NCI-H2196 treated with DMSO at 0.1 percent for 48 hours (cell line): Measurements from ENCODE around the gene RBMS1.
"Not testable (repeated sequence)": the region's sequence is repeated elsewhere in the genome, so short reads cannot be mapped to it uniquely, and the experiment has no call there.

ENCODE experiments used
- DNase-seq: peaks from one replicate; lab custom pipeline; 2025; ENCODE audit not compliant: unreplicated experiment; lab: John Stamatoyannopoulos, UW

Gene RBMS1

DNA sequence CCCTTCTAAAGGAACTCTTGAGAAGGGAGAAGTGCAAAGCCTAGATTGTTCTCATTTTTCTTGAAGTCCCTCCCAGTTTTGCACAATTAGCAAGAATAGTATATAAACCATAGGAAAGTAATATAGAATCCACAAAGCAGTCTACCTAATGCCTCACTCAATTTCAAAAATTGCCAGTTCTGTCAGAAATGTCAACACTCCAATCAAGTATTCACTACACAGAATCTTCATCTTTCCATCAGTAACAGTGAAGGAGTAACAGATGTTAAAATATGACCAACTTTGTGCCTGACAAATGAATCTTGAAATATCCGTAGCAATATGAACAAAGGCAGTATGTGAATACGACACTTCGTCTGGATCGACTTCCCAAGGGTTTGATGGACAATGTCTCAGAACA lies 56.3 kb downstream of the RBMS1 start:
- DNase-seq = no peak

DNA sequence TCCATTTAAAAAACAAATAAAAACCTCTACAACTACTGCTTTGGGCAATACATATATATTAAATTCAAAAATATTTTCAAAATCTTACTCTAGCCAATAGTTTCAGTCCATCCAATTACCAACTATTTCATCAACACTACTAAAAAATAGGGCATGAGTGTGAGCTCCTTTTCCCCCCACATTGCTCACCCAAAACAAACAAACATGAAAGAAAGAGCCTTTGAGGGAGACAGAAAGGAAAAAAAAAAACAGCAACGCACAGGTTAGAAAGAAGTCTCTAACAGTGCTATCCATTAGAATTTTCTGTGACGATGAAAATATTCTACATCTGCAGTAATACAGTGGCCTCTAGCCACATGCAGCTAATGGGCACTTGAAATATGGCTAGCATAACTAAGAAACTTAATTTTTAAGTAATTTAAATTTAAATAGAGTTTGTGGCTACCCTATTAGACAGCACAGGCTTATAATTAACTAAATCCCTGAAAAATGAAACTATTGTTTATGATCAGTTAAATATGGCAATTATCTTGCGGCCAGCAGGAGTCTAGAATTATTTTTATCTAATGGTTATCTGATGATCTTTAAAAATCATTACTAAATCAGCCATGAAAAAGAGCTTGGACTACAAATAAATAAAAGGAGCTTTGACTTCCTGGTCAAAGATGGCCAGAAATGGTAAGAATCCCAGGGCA lies 59.2 kb downstream of the RBMS1 start:
- DNase-seq = no peak

DNA sequence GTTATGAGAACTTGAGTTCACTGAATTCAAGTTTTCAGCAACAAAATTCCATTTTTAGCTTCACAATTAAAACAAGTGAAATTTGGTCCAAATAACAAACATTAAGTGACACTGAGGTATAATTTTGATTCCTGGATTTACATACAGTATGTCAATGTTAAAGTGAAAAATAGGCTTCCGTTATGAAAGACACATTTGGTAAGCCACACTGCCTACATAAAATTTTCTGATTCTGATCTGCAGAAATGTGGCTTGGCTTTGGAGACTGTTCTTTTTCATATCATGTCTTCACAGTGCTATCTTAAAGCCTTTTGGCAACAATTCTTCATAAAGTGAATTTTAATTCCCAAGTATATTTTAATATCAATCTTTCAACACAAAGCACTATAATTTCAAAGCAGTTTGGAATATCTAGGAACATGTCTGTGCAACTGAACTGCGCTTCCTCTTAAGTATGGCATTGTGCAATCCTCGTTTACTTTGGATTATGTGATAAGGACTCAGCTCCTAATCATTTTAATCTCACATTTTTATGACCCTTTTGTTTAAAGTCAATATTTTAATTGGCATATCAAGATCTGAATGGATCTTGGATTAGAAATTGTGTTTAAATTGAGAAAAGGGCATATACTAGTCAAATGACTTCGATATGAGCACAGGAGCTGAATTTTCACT lies 60.0 kb downstream of the RBMS1 start:
- no peak for DNase-seq

DNA sequence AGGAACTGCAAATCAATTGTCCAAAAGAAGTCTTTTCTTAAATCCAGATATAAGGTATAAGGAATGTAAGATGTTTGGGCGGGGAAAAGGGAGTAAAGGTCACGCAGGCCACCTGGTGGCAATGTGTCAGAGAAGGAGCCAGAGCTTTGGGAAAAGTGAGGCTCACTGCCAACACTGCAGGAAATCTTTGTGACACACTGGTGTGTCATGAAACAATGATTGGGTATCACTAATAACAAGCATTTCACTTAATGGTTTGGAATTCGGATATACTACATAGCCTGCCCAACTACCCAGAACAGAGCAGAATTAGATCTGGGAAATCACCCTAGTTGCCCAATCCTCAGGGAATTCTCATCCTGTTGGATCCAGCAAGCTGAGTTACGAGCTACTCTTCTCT lies 61.0 kb downstream of the RBMS1 start:
- DNase-seq = no peak

DNA sequence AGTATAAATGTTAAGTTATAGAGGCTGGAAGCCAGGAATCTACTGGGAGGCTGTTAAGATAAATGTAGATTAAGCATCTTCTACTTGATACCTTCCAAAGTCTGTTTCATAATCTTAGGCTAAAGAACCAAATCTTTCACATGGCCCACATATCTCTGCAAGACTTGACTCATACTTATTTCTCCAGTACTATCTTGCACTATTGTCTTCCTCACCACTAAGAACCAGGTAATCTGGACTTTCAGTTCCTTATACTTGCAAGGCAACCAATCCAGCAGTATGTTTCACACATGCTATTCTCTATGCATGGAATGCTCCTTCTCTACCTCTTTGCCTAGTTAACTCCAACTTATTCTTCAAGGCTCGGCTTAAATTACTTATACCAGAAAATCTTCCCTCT lies 62.2 kb downstream of the RBMS1 start:
- DNase-seq = no peak

DNA sequence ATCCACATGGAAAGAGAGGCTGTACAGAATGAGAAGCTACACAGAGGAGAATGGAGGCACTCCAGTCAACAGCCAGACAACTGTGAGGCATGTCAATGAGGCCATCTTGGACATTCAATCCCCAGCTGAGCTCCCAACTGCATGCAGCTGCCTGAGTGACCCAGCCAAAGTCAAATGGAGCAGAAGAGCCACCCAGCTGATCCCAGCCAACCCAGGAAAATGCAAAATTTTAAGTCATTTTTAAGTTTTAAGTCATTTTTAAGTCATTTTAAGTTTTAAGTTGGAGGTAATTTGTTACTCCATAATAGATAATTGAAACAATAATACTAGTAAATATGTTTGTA lies 63.6 kb downstream of the RBMS1 start:
- DNase-seq = no peak

DNA sequence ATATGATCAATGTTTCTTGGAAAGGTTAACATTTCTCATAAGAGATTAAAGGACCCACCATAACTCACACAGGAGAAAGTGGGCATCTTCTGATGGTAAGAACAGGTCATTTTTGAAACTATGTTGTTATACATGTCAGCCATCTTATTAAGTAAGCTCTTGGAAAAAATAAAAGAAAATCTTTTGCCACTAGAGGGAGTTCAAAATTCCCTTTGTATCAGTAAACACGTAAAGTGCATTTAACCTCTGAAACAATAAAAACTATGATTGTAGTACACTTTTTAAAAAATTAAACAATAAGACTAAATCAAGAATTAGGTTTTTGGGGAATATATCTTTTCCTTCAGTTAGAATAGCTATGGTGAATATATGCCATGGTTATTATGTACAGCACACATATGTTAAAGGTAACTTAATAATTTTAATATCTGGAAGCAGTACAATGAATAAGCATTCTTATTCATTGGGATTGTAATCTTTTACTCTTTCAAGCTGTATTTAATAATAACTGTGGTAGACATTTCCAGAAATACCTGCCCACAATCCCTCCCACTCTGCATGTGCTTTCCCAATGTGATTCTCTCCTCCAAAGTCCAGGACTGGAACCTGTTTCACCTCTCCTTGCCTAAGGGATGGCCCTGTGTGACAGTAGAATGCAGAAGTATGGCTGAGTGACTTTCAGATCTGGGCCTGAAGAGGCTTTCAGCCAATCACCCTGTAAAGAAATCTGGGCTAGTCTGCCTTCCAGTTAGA lies 64.2 kb downstream of the RBMS1 start:
- no peak for DNase-seq

DNA sequence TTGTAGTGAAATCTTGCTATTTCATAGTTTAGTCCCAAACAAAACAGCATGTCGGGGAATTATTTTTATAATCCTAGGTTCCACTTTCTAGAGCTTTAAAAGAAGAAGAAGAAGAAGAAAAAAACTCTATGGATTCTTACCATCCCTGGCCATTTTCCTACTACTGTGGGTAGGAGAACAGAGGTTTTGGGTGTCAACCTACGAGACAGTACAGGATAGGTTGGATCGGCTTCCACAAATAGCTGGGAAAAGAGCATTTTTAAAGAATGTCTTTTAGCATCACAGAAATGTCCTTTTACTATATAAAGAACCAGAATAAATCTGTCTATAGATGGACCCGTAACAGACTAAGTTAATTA lies 65.2 kb downstream of the RBMS1 start:
- no peak for DNase-seq

DNA sequence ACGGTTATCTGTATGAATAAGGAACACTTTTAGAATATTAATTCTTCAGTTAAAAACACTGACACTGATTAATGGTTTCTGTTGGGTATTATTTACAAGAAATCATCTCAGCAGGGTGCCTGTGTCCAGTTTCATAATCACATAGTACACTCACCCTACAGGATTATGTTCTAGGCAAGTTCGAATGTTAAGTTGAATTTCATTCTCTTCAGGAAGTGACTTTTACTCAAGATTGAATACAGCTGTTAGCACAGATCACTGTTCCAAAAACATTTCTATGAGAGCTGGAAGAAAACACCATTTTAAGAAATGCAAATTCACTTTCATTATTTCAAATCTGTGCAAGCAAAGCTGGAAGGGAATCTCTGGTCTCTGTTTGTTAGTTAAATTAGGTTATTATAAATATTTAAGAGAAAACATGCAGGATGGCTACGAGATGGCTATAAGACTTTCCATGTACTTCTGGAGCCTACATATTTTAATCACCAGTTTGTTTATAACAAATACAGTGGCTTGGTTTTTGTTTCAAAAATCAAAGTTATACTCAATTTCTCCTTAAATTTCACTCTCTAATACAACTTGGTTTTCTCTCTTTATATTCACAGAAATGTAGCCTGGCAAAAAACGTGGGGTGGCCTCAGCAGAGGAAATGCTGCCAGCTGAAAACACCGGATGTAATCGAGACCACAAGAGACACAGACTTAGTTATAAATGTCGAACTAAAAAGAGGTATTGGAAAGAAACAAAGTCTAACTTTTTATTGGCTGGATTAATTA lies 65.8 kb downstream of the RBMS1 start:
- DNase-seq = no peak

DNA sequence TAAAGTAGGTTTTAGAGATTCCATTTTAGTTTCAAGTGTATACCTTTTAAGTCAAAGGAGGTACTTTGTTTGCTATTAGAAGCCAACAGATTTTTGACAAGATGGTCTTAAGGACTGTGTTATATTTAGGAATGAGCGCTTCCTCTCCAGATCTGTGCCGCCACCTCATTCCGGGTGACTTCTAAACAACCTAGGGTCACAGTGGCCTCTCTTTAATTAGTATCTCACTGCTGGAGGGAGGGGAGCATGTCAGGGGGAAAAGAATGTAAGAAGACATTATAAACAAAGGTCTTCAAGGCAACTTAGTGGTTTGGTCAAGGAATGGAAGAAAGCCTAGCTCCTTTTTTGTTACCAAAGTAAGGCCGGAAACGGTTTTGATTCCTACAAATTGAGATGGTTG lies 67.0 kb downstream of the RBMS1 start:
- DNase-seq = no peak

DNA sequence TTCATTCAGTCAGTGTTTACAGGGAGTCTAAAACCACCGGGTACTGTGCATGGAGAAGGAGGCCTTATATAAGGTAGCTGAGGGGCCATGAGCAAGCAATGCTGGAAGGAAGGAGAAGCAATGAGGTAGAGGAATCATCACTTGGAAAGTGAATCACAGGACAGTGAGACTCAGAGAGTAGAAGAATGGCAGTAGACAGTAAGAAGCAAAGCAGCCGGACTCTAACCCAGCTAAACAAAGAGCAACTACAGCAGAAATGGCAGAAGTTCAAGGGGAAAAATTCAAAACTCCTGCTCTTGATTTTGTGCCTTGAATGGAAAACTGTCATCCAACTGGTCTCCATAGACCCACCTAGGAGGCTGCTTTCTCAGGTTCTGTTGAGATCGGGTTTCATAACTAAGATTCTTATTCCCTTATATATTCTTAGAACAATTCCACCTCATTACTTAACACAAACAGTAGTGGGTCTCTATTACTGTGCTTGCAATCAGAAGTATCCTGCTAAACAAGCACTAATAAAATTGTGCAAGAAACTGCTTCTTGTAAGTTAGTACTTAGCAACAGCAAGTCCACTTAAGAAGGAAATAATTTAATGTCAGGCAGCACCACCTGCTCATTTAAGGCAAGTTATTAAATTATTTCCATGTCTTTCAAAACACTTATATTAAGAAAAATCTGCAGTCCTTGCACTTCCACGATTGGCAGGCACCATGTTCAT lies 68.0 kb downstream of the RBMS1 start:
- no peak for DNase-seq

DNA sequence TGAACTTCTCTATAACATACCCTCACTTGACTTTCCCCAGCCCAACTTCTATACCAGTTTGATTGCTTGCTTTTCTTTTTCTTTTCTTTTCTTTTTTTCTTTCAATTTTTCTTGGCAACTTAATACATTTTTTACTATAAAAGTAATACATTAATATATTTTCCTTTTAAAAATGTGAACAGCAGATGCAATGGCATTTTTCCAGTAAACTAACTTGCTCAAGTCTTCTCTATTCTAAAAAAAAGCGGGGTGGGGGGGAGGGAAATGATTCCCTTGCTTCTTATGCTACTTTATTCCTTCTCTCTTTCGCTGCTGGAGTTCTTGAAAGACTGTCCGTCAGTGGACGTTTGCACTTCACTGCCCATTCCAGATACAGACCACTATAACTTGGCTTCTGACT lies 70.5 kb downstream of the RBMS1 start:
- DNase-seq = no peak

DNA sequence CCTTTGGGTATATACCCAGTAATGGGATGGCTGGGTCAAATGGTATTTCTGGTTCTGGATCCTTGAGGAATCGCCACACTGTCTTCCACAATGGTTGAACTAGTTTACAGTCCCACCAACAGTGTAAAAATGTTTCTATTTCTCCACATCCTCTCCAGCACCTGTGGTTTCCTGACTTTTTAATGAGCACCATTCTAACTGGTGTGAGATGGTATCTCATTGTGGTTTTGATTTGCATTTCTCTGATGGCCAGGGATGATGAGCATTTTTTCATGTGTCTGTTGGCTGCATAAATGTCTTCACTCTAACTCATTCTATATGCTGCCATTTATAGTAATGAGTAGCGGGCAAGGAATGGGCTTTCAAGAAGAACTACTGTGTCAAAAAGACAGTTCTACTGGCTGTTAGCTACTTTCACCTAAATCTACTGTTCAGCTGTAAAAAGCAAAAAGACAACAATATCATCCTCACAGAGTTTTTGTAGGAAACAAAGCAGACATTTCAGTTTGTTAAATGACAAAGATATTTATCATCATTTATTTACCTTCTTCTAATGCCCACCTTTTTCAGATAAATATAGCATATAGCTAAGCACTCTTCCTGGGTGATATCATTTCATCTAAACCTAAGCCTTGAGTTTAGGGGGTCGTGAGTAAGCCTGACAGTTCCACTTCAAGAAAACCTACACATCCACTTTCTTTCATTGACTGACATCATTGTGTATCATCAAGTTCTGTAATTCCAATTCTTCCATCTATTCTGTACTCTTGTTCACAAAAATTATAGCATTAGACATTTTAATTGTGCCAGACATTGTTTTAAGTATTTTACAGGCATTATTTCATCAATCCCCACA lies 71.7 kb downstream of the RBMS1 start:
- DNase-seq = not testable (repeated sequence)

DNA sequence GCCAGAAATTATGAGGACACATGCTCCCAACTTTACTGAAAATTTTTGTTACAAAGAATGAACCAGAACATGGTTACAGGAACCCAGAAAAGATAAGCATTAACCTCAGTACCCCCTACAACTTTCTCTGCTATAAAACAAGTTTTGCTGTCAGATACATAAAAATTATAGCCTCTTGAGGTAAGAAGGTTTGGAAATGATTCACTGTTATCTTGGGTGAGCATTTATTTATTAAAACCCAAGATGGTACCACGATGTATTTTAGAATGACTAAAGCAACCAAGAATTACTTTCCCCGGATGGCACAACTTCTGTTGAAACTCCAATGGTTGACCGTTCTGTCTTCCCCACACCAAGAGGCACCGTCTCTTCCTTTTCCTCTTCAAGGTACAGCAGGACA lies 72.9 kb downstream of the RBMS1 start:
- no peak for DNase-seq

DNA sequence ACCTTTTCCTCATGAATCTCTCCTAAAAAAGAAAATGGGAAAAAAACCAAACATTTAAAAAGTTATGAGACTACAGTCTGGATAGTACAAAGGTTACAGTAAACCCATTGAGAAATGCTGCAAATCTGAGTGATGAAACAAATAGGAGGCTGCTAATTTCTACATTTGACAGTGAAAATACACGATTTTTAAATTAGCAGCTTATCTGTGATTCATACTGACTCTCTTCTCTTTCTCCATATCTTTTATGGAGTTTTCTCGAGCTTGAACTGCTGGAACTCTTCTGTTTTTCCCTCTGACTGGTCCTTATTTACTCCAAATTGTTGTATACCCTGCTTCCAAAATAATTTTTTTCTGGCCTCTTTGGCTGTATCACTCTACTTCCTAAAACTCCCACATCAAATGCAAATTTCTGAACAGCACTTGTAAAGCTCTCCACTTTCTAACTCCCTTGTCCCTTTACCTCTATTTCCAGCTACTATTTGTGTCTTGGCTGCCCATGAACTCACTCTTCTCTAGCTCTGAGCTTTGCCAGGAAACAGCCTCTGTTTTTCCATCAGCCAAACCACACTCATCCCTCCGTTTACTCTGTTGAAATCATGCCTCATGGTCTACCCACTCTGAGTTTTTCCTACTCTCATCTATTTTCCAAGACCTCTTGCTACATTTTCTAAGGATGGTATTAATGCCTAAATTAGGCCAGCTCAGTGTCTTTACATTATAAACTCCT lies 73.7 kb downstream of the RBMS1 start:
- no peak for DNase-seq

DNA sequence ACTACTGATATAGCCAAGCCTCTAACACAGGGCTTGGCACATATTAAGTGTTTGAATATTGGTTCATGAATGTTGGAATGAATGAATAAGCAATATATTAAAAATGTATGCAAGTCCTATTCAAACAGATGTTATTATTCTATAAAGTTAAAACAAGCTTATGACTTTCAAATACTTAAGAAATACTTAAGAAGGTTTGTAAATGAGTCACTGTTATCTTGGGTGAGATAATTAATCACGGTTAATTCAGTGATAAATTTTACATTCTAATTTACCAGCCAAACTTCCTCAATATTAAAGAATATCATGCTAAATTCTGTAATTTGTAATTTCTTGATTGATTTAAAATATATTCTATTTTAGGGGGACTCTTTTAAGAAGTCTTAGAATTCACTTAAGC lies 74.8 kb downstream of the RBMS1 start:
- DNase-seq = no peak

DNA sequence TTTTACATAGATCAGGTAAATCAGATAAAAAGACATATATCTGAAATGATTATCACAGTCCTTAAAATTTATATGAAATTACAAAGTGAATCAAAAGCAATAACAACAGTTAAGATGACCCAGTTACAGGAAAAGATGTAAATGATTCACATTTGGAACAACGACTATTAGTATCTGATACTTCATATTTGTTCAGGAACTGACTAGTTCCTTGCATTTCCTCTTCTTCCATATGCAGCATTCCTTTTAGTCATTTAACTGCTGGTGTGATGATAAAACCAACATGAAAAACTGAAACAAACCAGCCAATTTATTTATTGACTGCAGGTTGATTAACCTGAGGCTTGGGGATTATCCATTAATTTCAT lies 75.2 kb downstream of the RBMS1 start:
- no peak for DNase-seq

DNA sequence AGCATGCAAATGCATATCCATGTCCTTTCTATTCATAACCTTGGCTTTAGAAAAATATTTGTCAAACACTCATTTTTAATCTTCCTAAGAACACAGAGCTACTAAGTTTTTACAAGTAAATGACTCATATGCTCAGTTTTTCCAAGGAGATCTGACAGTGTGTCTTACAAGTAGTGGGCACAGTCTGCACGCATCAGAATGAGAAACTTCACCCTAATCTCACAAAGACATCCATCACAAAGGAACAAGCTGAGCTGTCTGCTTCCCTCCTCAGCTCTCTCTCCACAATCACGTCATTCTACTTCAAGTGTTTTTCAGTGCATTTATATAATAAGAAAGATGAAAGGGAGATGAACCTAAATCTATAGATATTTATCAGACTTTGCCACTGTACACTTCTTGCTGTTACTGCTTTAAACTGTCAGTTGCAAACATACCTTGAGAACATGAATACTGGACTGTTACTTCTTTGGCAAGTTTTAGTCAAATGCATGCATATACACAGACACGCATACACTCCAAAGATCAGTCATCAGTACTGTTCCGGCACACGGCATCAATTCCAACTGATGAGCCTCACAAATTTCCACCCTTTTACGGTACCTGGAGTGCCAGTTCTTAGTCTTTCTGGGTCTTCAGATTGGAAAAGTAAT lies 75.7 kb downstream of the RBMS1 start:
- DNase-seq = no peak

DNA sequence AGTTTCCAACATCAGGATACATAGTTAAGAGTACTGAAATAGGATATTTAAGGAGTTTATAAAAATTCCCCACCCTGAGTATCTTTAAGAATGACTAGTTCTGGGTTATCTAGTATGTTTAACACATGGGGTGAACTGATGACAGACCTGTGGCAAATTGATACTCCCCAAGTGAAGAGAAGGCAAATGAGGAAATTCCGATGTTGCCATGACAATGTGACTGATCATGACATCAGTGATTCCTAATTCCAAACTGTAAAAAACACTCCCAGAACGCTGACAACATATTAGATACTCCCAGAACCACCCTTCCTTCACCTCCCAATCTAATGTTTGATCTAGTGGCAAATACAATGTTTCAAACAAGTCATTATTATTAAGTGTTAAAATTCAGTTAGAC lies 77.6 kb downstream of the RBMS1 start:
- DNase-seq = no peak
